ENCODE results near the gene GZMB. TPM values are rescaled to one million over a fixed set of nuclear protein-coding genes. Genes with fewer than 3 reads are reported as not detected.

GZMB gene
- total and polyA plus RNA-seq, 2 donors (not counting 3 experiments of a cell fraction or from before 2014, with no cell fraction given), result not detected

DNA sequence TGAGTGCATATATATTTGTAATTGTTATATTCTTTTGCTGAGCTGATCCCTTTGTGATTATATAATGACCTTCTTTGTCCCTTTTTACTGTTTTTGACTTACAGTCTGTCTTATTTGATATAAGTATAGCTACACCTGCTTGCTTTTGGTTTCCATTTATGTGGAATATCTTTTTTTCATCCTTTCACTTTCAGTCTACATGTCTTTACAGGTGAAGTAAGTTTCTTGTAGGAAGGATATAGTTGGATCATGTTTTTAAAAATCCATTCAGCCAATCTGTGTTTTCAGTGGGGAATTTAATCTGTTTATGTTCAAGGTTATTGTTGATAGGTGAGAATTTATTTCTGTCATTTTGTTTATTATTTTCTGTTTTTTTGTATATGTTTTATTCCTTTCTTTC lies 36.6 kb downstream of the GZMB start:
- Histone ChIP-seq H3K27ac (ENCODE audit: insufficient read depth, low read depth, low read length) (no peak overlapping the region), H3K4me1 (ENCODE audit: control insufficient read depth, extremely low read depth, insufficient read depth, low read length) (no peaks in the 10 kb centered on the region), H3K9me1 (replicated peaks; ENCODE audit: control insufficient read depth, extremely low read depth, insufficient read depth, low read length) (no peaks in the 10 kb centered on the region), H3K27me3 (ENCODE audit: control insufficient read depth in 2 of 2, insufficient read depth in 2 of 2, low read length in 2 of 2) (no peaks in the 10 kb centered on the region), H3K9ac (replicated peaks; ENCODE audit: extremely low read depth, insufficient read depth, low read length) (no peak overlapping the region), H3K4me3 (replicated peaks in 1 of 3; ENCODE audit: insufficient read depth in 1 of 3, low read depth in 1 of 3, low read length in 3 of 3) (no peak overlapping the region), H3K36me3 (ENCODE audit: control insufficient read depth in 2 of 2, extremely low read depth in 1 of 2, insufficient read depth in 2 of 2, low read length in 2 of 2) (no peaks in the 10 kb centered on the region), H4K20me1 (replicated peaks; ENCODE audit: control insufficient read depth, extremely low read depth, insufficient read depth, low read length) (no peaks in the 10 kb centered on the region), H3K79me2 (ENCODE audit: control insufficient read depth, insufficient read depth, low read length) (no peaks in the 10 kb centered on the region), H2AFZ (ENCODE audit: low read depth, low read length) (no peak overlapping the region), H3K9me3 (replicated peaks; ENCODE audit: control insufficient read depth, insufficient read depth, low read length) (no peaks in the 10 kb centered on the region), H3K4me2 (ENCODE audit: insufficient read depth, low read length) (no peak overlapping the region)
- no TSS peak for BruUV-seq (replicated peaks)
- POLR2A ChIA-PET, result no interaction called here
- intact Hi-C loops (cut with micrococcal nuclease), result no loop called here
- CTCF ChIA-PET, result no interaction called here
- TF ChIP-seq EZH2 (IDR thresholded peaks at IDR 0.05; ENCODE audit: borderline replicate concordance, low read depth, low read length, severe bottlenecking) (no peak), FOS (IDR thresholded peaks at IDR 0.05; ENCODE audit: borderline replicate concordance, insufficient read depth, low read length) (no peak), JUN (IDR thresholded peaks at IDR 0.05; ENCODE audit: borderline replicate concordance, insufficient read depth, insufficient read length, low read depth) (no peak), POLR2A (IDR thresholded peaks at IDR 0.05; ENCODE audit: low read depth, low read length) (no peak), GATA2 (IDR thresholded peaks at IDR 0.05; ENCODE audit: insufficient read depth, insufficient read length, low read depth, low read length) (no peak), MYC (IDR thresholded peaks at IDR 0.05; ENCODE audit: low read depth, low read length) (no peak), POLR2AphosphoS5 (IDR thresholded peaks at IDR 0.05; ENCODE audit: insufficient read depth, low read depth, low read length) (no peak)
- TF ChIP-seq, protein P1, sequence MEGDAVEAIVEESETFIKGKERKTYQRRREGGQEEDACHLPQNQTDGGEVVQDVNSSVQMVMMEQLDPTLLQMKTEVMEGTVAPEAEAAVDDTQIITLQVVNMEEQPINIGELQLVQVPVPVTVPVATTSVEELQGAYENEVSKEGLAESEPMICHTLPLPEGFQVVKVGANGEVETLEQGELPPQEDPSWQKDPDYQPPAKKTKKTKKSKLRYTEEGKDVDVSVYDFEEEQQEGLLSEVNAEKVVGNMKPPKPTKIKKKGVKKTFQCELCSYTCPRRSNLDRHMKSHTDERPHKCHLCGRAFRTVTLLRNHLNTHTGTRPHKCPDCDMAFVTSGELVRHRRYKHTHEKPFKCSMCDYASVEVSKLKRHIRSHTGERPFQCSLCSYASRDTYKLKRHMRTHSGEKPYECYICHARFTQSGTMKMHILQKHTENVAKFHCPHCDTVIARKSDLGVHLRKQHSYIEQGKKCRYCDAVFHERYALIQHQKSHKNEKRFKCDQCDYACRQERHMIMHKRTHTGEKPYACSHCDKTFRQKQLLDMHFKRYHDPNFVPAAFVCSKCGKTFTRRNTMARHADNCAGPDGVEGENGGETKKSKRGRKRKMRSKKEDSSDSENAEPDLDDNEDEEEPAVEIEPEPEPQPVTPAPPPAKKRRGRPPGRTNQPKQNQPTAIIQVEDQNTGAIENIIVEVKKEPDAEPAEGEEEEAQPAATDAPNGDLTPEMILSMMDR (IDR thresholded peaks at IDR 0.05; ENCODE audit: extremely low read depth in 1 of 2, insufficient read depth in 1 of 2, low read depth in 1 of 2, low read length in 2 of 2), result no peak
- TF ChIP-seq, protein P2, sequence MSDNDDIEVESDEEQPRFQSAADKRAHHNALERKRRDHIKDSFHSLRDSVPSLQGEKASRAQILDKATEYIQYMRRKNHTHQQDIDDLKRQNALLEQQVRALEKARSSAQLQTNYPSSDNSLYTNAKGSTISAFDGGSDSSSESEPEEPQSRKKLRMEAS (IDR thresholded peaks at IDR 0.05; ENCODE audit: insufficient read depth, insufficient read length), result no peak
- dilution Hi-C loops (cut with MboI; ENCODE audit: extremely low pct_ligation_motif_present, low sequenced_read_pairs), result no loop called here
- no peak for DNase-seq (ENCODE audit: low read depth, low spot score)
- FAIRE-seq, result no peak
